ENCODE data around the gene TMEM200B.

DNA sequence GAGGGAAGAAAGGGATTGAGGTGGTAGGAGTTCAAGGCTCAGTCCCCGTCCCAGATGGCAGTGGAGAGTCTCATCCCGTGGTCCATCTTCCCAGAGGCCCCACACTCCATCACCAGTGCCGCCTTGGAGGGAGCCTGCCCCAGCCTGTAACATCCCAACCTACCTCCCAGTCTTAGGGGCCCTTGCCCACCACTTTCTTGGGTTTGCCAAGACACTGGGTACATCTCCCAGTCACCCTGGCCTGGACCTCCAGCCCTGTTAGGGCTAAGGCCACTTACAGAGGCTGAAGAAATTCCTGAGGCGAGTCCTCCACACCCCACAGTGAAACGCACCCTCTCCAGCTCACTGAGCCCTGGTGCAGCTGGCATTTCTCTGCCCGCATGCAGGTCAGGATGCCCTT, 3.3 kb downstream of the TMEM200B start:
- TF ChIP-seq CTCF (IDR thresholded peaks at IDR 0.05; ENCODE audit: low read length) (no peak), EZH2phosphoT487 (IDR thresholded peaks at IDR 0.05; ENCODE audit: low read length) (no peak), EZH2 (optimal IDR thresholded peaks at IDR 0.05; ENCODE audit: low read depth, low read length) (no peak)
